Keratinocyte (primary cell): ENCODE results near the gene SMPD4.

Experiments
- EZH2 ChIP-seq: IDR thresholded peaks from one replicate; pipeline ENCODE4 v1.6.1; 2012; ENCODE audit warnings: inconsistent platforms, mild to moderate bottlenecking, low read length, moderate library complexity
- TF ChIP-seq, protein P1 (sequence below), 3 experiments: IDR thresholded peaks in 1 of 3; conservative IDR thresholded peaks in 1 of 3; optimal IDR thresholded peaks in 1 of 3; 2 replicates in 2 of 3; 3 replicates in 1 of 3; pipeline versions ENCODE3 to v1.5.1; 2011; ENCODE audit warnings: low read length in 3 of 3, mild to moderate bottlenecking in 3 of 3, moderate library complexity in 2 of 3, control low read depth in 1 of 3, inconsistent platforms in 1 of 3; ENCODE audit not compliant: insufficient read depth in 2 of 3; ENCODE audit errors: extremely low read depth in 1 of 3

DNA sequence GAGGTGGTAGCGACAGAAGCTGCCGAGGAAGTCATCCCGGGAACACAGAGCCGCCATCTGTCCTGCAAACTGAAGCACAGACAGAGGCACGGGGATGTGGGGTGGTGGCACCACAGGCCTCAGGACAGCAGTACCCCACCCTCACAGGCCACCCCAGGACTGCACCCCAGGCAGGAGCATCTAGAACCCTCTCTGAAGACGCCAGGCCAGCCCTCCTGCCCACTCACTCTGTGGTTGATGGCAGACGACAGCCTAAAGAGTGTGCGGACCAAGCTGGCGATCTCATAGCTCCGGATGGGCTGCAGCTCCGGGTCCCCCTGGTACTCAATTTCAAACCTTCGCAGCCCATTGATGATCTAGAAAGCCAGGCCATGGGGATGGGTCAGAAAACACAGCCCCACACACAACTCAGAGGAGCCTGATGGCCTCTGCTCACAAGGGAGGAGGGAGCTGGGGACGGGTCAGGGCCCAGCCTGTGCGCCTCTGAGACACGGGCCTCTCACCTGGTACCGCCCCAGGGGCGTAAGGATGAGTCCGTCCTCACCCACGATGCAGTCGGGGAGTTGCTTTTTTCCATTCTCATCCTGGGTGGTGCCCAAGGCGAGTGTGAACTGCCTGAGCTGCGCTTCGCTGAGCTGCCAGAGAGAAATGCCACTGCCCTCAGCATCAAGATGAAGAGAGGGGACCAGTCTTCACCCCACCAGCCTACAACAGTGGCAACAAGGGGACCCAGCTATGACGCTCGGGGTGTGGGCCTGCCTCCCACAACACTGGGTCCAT, 28.4 kb downstream of the SMPD4 start:
- TF ChIP-seq, protein P1, sequence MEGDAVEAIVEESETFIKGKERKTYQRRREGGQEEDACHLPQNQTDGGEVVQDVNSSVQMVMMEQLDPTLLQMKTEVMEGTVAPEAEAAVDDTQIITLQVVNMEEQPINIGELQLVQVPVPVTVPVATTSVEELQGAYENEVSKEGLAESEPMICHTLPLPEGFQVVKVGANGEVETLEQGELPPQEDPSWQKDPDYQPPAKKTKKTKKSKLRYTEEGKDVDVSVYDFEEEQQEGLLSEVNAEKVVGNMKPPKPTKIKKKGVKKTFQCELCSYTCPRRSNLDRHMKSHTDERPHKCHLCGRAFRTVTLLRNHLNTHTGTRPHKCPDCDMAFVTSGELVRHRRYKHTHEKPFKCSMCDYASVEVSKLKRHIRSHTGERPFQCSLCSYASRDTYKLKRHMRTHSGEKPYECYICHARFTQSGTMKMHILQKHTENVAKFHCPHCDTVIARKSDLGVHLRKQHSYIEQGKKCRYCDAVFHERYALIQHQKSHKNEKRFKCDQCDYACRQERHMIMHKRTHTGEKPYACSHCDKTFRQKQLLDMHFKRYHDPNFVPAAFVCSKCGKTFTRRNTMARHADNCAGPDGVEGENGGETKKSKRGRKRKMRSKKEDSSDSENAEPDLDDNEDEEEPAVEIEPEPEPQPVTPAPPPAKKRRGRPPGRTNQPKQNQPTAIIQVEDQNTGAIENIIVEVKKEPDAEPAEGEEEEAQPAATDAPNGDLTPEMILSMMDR (optimal IDR thresholded peaks at IDR 0.05 in 1 of 3, IDR thresholded peaks at IDR 0.05 in 1 of 3, conservative IDR thresholded peaks at IDR 0.05 in 1 of 3; ENCODE audit: extremely low read depth in 1 of 3, insufficient read depth in 2 of 3, low read length in 3 of 3), result no peak
- TF ChIP-seq EZH2, result no peak
